KOPT-K1 (cell line): ENCODE results near the gene SMARCA1.
"Not testable (repeated sequence)": the region's sequence is repeated elsewhere in the genome, so short reads cannot be mapped to it uniquely, and the experiment has no call there.

Experiments used
- H3K27ac ChIP-seq: fragments of 200-600 bp; sonication (generic); 2 replicates; pipeline ENCODE4 v1.5.1; 2016; ENCODE audit warnings: antibody characterized with exemption, mild to moderate bottlenecking, low read depth, low read length; ENCODE audit not compliant: poor library complexity, severe bottlenecking
- H3K36me3 ChIP-seq: fragments of 200-600 bp; sonication (generic); 2 replicates; pipeline ENCODE4 v1.5.1; 2017; ENCODE audit warnings: antibody characterized with exemption, mild to moderate bottlenecking, low read length, moderate library complexity; ENCODE audit not compliant: insufficient read depth
- H3K9me3 ChIP-seq: fragments of 200-600 bp; sonication (generic); 2 replicates; pipeline ENCODE4 v1.5.1; 2017; ENCODE audit warnings: antibody characterized with exemption, low read length, mild to moderate bottlenecking; ENCODE audit not compliant: insufficient read depth, poor library complexity, severe bottlenecking

SMARCA1 gene, protein sequence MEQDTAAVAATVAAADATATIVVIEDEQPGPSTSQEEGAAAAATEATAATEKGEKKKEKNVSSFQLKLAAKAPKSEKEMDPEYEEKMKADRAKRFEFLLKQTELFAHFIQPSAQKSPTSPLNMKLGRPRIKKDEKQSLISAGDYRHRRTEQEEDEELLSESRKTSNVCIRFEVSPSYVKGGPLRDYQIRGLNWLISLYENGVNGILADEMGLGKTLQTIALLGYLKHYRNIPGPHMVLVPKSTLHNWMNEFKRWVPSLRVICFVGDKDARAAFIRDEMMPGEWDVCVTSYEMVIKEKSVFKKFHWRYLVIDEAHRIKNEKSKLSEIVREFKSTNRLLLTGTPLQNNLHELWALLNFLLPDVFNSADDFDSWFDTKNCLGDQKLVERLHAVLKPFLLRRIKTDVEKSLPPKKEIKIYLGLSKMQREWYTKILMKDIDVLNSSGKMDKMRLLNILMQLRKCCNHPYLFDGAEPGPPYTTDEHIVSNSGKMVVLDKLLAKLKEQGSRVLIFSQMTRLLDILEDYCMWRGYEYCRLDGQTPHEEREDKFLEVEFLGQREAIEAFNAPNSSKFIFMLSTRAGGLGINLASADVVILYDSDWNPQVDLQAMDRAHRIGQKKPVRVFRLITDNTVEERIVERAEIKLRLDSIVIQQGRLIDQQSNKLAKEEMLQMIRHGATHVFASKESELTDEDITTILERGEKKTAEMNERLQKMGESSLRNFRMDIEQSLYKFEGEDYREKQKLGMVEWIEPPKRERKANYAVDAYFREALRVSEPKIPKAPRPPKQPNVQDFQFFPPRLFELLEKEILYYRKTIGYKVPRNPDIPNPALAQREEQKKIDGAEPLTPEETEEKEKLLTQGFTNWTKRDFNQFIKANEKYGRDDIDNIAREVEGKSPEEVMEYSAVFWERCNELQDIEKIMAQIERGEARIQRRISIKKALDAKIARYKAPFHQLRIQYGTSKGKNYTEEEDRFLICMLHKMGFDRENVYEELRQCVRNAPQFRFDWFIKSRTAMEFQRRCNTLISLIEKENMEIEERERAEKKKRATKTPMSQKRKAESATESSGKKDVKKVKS

GRCh38 chrX:129523079-129523911, at the start of gene SMARCA1:
TSS of gene SMARCA1 (minus strand) at chrX:129523490. CDS start at chrX:129523370, 120 bp downstream.
- Histone ChIP-seq H3K9me3 (no peaks in the 10 kb centered on the region), H3K36me3 (no peaks in the 10 kb centered on the region), H3K27ac (no peak within 1 kb of the TSS)

GRCh38 chrX:129572422-129572821, 49.1 kb upstream of the SMARCA1 start:
- peaks cover 11% of the 10 kb centered on the region; the same call in 1 of the 2 replicates for H3K36me3 ChIP-seq
- no peaks in the 10 kb centered on the region for H3K9me3 ChIP-seq
- H3K27ac ChIP-seq: no peak overlapping the region

DNA sequence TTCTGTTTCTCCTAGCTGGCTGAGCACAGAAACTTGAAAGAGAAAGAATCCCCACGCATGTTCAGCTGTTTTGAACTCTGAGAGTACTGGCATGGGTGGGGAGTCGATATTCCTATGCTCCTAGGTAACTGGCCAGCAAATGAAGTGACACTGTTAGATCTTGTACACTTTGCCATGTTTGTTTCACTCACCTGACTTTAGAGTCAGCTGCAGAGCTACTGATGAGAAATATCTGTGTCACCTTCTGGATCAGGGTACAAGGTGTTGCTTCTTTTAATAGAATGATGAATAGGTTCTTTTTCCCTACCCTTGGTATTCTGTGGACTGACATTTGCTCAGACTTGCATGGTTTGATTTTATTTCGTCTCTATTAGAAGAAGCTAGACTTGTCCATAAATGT, 45.1 kb upstream of the SMARCA1 start:
- H3K9me3 ChIP-seq: no peaks in the 10 kb centered on the region
- no peak overlapping the region for H3K27ac ChIP-seq
- no peaks in the 10 kb centered on the region for H3K36me3 ChIP-seq

DNA sequence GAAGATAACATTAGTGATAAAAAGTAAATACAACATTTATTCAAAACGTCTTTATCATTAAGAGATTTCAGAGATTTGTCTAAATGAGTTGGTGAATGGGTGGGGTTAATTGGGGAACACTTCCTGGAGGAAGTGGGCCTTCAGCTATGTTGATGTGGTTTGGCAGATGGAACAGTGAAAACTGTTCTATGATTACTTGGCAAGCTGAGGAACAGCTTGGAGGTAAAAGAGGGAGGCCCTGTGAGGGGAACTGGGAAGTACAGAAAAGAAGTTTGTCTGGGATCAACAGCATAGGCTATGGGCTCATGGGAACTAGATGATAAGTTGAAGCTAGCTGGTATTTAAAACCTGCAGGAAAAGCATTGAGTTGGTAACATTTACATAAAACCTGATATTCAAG, 42.8 kb upstream of the SMARCA1 start:
- H3K27ac ChIP-seq: no peak overlapping the region
- no peaks in the 10 kb centered on the region; the same call in 1 of the 2 replicates for H3K36me3 ChIP-seq
- H3K9me3 ChIP-seq: no peaks in the 10 kb centered on the region

GRCh38 chrX:129565046-129565650, 41.9 kb upstream of the SMARCA1 start:
- Histone ChIP-seq H3K36me3 (peaks cover 6% of the 10 kb centered on the region; the same call in 1 of the 2 replicates), H3K9me3 (no peaks in the 10 kb centered on the region), H3K27ac (no peak overlapping the region)

GRCh38 chrX:129564345-129564744, 41.1 kb upstream of the SMARCA1 start:
- H3K27ac ChIP-seq, H3K9me3 ChIP-seq: not testable (repeated sequence)
- H3K36me3 ChIP-seq: peaks cover 10% of the 10 kb centered on the region; the same call in 1 of the 2 replicates

DNA sequence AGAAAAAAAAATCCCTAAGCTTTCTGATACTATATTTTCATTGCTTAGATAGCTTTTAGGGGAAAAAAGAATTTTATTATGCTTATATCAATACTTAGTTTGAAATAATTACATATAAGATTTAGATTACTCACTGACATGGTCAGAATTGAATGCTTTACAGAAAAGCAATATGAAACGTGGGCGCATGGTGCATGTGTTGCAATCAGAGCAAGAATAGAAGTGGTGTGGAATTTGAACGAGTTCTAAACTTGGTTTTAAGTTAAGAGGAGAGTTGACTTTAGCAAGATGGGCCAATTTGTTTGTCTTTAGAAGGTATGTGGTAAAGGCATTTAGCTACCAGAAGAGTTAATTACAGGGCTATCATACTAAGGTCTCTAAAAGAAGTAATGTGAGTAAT, 38.2 kb upstream of the SMARCA1 start:
- Histone ChIP-seq H3K9me3 (no peaks in the 10 kb centered on the region), H3K36me3 (peaks cover 10% of the 10 kb centered on the region; the same call in 1 of the 2 replicates), H3K27ac (no peak overlapping the region)

DNA sequence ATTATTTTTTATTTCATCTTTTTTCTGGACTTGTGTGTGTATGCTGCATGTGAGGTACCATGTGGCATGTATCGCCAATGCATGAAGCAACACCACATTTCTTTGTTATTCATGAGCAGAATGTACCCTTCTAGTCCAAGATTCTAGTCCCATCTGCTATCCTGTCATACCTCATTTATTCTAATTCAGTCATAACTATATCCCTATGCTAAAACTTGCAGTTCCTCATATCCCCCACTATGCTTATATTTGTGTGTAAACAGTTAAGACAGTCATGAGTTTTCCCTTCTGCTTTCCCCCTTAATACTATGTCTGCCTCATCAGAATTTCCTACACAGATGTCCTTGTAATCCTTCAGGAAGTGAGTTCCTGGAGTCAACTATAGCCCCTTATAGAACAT, 36.5 kb upstream of the SMARCA1 start:
- Histone ChIP-seq H3K9me3 (no peaks in the 10 kb centered on the region), H3K36me3 (peaks cover 10% of the 10 kb centered on the region; the same call in 1 of the 2 replicates)

DNA sequence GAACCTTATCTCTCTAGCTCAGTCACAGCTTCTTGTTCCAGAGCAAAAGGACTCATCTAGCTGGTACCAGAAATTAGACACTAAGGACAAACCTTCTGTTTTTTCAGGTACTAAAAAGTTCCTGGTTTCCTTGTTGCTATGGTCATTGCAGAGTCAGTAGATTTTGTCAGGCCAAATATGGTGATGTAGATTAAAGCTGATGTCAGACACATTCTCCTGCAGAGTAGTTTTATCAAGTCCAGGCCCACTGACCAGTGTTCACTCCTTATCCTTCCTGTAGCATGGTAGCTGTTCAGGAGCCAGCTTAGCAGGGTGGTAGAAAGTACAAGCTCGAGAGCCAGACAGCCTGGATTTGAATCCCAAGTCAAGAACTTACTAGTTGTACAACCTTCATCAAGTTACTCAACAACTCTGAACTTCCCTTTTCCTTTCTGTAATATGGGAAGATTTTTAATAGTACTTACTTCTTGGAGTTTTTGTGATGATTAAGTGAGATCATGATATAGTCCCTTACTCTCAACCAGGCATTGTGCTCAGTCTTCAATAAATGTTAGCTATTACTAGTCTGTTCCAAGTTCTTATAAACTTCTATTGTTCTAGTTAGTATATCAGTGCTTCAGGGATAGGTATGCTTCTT, 34.7 kb upstream of the SMARCA1 start:
- Histone ChIP-seq H3K36me3 (peaks cover 10% of the 10 kb centered on the region; the same call in 1 of the 2 replicates), H3K27ac (no peak overlapping the region), H3K9me3 (no peaks in the 10 kb centered on the region)

More for the DNA sequence above, 36.5 kb upstream of the SMARCA1 start:
- no peak overlapping the region for H3K27ac ChIP-seq

- Histone ChIP-seq H3K36me3 (peaks cover 10% of the 10 kb centered on the region; the same call in 1 of the 2 replicates), H3K9me3 (no peaks in the 10 kb centered on the region), H3K27ac (no peak overlapping the region)
Measured at GRCh38 chrX:129556806-129557315, 33.6 kb upstream of the SMARCA1 start.

DNA sequence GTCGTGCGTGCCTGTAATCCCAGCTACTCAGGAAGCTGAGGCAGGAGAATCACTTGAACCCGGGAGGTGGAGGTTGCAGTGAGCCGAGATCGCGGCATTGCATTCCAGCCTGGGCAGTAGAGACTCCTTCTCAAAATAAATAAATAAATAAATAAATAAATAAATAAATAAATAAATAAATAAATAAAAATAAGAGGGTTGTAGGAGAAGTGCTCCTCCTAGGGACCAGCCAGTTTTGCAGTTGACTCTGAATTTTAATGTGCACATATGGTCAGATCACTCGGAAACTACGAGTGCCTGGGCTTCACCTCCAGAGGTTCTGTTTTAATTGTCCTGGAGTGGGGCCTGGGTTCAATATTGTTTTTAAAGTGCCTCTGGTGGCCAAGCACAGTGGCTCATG, 31.5 kb upstream of the SMARCA1 start:
- H3K36me3 ChIP-seq, H3K9me3 ChIP-seq, H3K27ac ChIP-seq: not testable (repeated sequence)

- Histone ChIP-seq H3K36me3 (no peaks in the 10 kb centered on the region), H3K27ac (no peak overlapping the region), H3K9me3 (no peaks in the 10 kb centered on the region)
Measured at GRCh38 chrX:129553619-129554288, 30.5 kb upstream of the SMARCA1 start.

DNA sequence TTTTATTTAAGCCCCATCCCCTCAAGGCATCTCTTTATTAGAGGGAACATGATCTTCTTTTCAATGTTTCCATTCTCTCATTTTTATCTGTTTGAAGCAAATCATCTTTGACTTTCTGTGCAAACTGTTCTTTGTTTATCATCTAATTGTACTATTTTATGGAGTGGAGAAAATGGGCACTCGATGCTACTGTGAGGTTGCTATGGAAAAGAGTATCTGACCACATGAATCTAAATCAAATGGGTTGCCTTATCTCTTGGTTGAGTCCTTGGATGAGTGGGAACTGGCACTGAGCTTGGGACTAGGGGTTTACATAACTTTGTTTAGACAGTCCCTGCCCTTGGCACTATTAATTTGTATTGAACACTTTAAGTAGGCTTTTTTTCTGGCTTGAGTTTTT, 25.8 kb upstream of the SMARCA1 start:
- H3K27ac ChIP-seq: no peak overlapping the region
- no peaks in the 10 kb centered on the region for H3K36me3 ChIP-seq
- H3K9me3 ChIP-seq: no peaks in the 10 kb centered on the region
